GOT3 (cell line): ENCODE measurements around the gene LGI2.

Experiments used
- DNase-seq: peaks from one replicate; lab custom pipeline; 2025; ENCODE audit warnings: mixed read lengths; lab: John Stamatoyannopoulos, UW

The LGI2 gene

GRCh38 chr4:24995346-24995919 is 35.3 kb downstream of the LGI2 start:
- no peak for DNase-seq

- no peak for DNase-seq
These were observed 37.1 kb downstream of the LGI2 start for GRCh38 chr4:24993551-24994080.

GRCh38 chr4:24992968-24993367 is 37.8 kb downstream of the LGI2 start:
- no peak for DNase-seq

- DNase-seq = no peak
These were observed 39.7 kb downstream of the LGI2 start for GRCh38 chr4:24991015-24991414.

GRCh38 chr4:24989327-24989726 is 41.4 kb downstream of the LGI2 start:
- DNase-seq = no peak

GRCh38 chr4:24988776-24989175 is 42.0 kb downstream of the LGI2 start:
- no peak for DNase-seq

- no peak for DNase-seq
These were observed 45.9 kb downstream of the LGI2 start for GRCh38 chr4:24984602-24985532.

GRCh38 chr4:24980740-24981139 is 50.0 kb downstream of the LGI2 start:
- DNase-seq = no peak

- no peak for DNase-seq
These were observed 50.6 kb downstream of the LGI2 start for GRCh38 chr4:24980064-24980690.

GRCh38 chr4:24979554-24979953 is 51.2 kb downstream of the LGI2 start:
- no peak for DNase-seq

GRCh38 chr4:24978291-24979075 is 52.3 kb downstream of the LGI2 start:
- no peak for DNase-seq

- no peak for DNase-seq
These were observed 55.2 kb downstream of the LGI2 start for GRCh38 chr4:24975510-24975909.

GRCh38 chr4:24973747-24974601 is 56.8 kb downstream of the LGI2 start:
- no peak for DNase-seq

GRCh38 chr4:24973404-24973746 is 57.4 kb downstream of the LGI2 start:
- DNase-seq = no peak

GRCh38 chr4:24971192-24971591 is 59.6 kb downstream of the LGI2 start:
- no peak for DNase-seq

GRCh38 chr4:24970635-24971034 is 60.1 kb downstream of the LGI2 start:
- DNase-seq = no peak

GRCh38 chr4:24970191-24970590 is 60.6 kb downstream of the LGI2 start:
- no peak for DNase-seq

- DNase-seq = no peak
These were observed 61.3 kb downstream of the LGI2 start for GRCh38 chr4:24969486-24969885.

- no peak for DNase-seq
These were observed 61.8 kb downstream of the LGI2 start for GRCh38 chr4:24968992-24969391.

GRCh38 chr4:24968278-24968677 is 62.5 kb downstream of the LGI2 start:
- no peak for DNase-seq

GRCh38 chr4:24967346-24967745 is 63.4 kb downstream of the LGI2 start:
- DNase-seq = no peak
